Lower leg skin (tissue), 4 donors: ENCODE measurements around the gene DCDC2. TPM values are rescaled to one million over a fixed set of nuclear protein-coding genes. Genes with fewer than 3 reads are reported as not detected.

ENCODE experiments used
- DNase-seq, 2 donors: peaks; one replicate each; pipeline ENCODE4 v3.0.0-alpha.2; 2019; ENCODE audit warnings: low spot score in 2 of 2
- H3K4me3 ChIP-seq: fragments of 200-600 bp; sonication (generic); 2 replicates; pipeline ENCODE4 v1.5.1; 2017; ENCODE audit warnings: mild to moderate bottlenecking, low read depth; ENCODE audit not compliant: poor library complexity, severe bottlenecking
- POLR2A ChIP-seq, 2 donors: fragments of 450-650 bp; IDR thresholded peaks; one replicate each; pipeline ENCODE4 v1.6.1; 2016 to 2017; ENCODE audit warnings: antibody characterized with exemption in 2 of 2, mild to moderate bottlenecking in 1 of 2, moderate library complexity in 1 of 2
- WGBS, 2 donors: methylation state at CpG; one replicate each; pipeline ENCODE4 v1.1.5; 2018; 5-methylcytosine and 5-hydroxymethylcytosine counted together
- intact Hi-C: fragments of 100-400 bp; cut with DNase I; formaldehyde crosslinking; loops from one replicate; pipeline ENCODE4 v1.15.0; 2023; ENCODE audit warnings: low total_unique reads
- total RNA-seq, 4 donors: library from RNA; depleted of rRNA; stranded (reverse); fragments of >200 nt; gene quantifications; one replicate each; pipeline ENCODE4 v1.1.0, GENCODE V29; 2016
- TF ChIP-seq, protein P1 (sequence below), 3 donors: fragments of 450-650 bp; IDR thresholded peaks; one replicate each; pipeline ENCODE4 v1.5.1; 2016; ENCODE audit warnings: antibody characterized with exemption in 3 of 3, mild to moderate bottlenecking in 3 of 3, moderate library complexity in 2 of 3

The DCDC2 gene
- total RNA-seq, 4 donors from 2014 or later, result 0.10 to 0.20 TPM; not detected in 2

DNA sequence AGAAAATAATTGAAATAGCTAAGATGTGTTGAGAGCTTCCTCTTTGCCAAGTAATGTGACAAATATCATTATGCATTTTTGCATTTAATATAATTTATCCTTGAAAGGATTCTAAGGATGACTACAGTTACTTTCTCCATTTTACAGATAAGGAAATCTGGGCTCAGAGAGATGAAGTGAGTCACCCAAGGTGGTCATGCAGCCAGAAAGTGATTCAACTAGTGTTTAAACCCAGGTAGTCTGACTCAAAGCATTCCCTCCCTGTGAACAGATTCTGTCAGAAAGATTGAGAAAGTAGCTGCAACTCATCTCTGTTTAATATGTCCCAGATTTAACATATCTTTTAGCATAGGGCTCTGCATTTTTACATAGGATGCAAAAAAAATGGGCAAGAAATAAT lies 203.7 kb downstream of the DCDC2 start:
- no peak overlapping the region for H3K4me3 ChIP-seq
- intact Hi-C loops, result no loop called here
- DNase-seq, result no peak
- no peak for TF ChIP-seq POLR2A (IDR thresholded peaks at IDR 0.05)
- TF ChIP-seq, protein P1, sequence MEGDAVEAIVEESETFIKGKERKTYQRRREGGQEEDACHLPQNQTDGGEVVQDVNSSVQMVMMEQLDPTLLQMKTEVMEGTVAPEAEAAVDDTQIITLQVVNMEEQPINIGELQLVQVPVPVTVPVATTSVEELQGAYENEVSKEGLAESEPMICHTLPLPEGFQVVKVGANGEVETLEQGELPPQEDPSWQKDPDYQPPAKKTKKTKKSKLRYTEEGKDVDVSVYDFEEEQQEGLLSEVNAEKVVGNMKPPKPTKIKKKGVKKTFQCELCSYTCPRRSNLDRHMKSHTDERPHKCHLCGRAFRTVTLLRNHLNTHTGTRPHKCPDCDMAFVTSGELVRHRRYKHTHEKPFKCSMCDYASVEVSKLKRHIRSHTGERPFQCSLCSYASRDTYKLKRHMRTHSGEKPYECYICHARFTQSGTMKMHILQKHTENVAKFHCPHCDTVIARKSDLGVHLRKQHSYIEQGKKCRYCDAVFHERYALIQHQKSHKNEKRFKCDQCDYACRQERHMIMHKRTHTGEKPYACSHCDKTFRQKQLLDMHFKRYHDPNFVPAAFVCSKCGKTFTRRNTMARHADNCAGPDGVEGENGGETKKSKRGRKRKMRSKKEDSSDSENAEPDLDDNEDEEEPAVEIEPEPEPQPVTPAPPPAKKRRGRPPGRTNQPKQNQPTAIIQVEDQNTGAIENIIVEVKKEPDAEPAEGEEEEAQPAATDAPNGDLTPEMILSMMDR (IDR thresholded peaks at IDR 0.05), result no peak

DNA sequence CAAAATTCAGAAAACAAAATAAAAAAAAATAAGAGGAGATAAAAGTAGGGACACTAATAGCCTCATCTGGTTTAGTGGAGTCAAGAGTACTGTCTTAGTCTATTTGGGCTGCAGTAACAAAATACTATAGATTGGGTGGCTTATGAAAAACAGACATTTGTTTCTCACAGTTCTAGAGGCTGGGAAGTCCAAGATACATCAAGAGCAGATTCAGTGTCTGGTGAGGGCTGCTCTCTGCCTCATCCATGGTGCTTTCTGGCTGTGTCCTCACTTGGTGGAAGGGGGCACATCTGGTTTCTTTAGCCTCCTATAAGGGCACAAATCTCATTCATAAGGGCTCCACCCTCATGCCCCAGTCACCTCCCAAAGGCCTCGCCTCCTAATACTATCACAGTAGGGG lies 205.8 kb downstream of the DCDC2 start:
- no peak overlapping the region for H3K4me3 ChIP-seq
- DNase-seq, result no peak
- intact Hi-C loops, result no loop called here
- TF ChIP-seq, protein P1 (IDR thresholded peaks at IDR 0.05), result no peak
- TF ChIP-seq POLR2A (IDR thresholded peaks at IDR 0.05), result no peak
- 53 to 89% methylated on average over 1 of the region's 1 CpG for WGBS, 2 donors

DNA sequence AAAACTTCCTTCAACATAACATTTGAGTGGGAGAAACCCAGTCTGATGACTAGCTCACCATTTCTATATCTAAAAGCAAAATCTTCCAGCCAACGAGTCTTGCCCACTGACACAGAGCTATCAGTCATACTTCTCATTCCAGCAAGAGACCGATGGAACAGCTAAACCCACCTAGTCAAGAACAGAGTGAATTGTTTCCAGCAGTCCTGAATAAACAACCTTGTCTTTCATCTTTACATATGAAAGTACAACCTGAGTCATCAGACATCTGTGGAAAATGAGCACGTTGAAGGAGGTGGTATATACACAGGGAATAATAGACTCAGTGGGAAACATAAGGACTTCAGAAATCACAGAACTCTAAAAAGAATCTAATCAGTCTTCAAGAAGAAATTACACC lies 208.0 kb downstream of the DCDC2 start:
- TF ChIP-seq POLR2A (IDR thresholded peaks at IDR 0.05), result no peak
- TF ChIP-seq, protein P1 (IDR thresholded peaks at IDR 0.05), result no peak
- intact Hi-C loops, result no loop called here
- DNase-seq, result no peak
- 39 to 52% methylated on average over 3 of the region's 3 CpGs for WGBS, 2 donors
- no peak overlapping the region for H3K4me3 ChIP-seq

DNA sequence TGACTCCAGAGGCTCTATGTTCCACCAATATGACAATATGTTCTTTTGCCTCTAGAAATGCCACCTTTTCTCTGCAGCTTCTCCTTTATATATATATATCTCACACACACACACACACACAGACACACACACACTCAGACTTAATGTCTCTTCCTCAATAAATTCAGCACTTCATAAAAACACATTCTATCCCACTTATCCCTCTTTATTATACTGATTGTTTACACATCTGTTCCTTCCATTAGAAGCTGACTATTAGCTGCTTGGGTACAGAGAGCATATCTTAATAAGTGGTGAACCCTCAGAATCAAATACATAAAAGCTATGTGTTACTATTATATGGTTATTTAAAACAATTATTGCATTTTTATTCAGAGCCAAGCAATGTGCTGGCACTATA lies 208.6 kb downstream of the DCDC2 start:
- DNase-seq, result no peak
- TF ChIP-seq POLR2A (IDR thresholded peaks at IDR 0.05), result no peak
- TF ChIP-seq, protein P1 (IDR thresholded peaks at IDR 0.05), result no peak
- intact Hi-C loops, result no loop called here
- no peak overlapping the region for H3K4me3 ChIP-seq

DNA sequence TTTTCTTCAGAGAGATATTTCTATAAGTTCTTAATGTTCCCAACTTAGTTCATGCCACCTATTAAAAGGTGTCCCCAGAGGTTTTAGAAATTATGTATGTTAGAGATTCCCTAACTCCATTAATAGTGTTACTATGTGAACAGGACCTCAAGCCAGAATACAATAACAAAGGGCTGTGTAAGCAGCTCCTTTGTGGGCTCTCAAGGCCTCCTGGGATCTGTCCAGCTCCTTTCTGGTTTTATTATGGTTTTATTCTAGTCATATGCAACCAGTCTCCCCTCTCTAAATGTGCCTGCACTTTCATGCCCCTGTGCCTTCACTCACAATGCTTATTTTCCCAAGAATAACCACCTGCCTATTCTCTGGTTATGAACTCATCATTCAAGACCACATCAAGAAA lies 209.2 kb downstream of the DCDC2 start:
- no peak overlapping the region for H3K4me3 ChIP-seq
- no peak for DNase-seq
- intact Hi-C loops, result no loop called here
- TF ChIP-seq POLR2A (IDR thresholded peaks at IDR 0.05), result no peak
- TF ChIP-seq, protein P1 (IDR thresholded peaks at IDR 0.05), result no peak

DNA sequence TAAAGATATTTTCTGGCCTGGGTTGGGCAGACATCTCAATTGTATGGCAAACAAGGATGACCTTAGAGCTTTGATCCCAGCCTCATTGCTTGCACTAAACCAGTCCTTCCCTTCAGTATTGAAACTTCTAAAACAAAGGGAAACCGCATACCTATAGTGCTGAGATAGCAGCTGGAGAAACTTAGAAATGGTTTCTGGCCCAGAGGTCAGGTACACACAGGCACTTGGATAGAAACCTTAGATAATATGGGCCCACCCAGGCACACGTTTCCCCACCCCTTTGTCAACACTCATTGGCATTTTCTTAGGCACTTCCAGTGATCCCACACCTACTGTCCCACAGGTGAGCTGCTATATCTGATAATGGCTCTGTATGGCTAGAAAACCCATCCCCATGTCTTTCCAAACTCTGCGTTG lies 209.7 kb downstream of the DCDC2 start:
- no peak for TF ChIP-seq POLR2A (IDR thresholded peaks at IDR 0.05)
- TF ChIP-seq, protein P1 (IDR thresholded peaks at IDR 0.05), result no peak
- H3K4me3 ChIP-seq, result no peak overlapping the region
- 82 to 85% methylated on average over 3 of the region's 3 CpGs for WGBS, 2 donors
- DNase-seq, result no peak
- intact Hi-C loops, result no loop called here
